HG02840 (cell line): ENCODE results near the gene POLR1B.
"Not testable (repeated sequence)": the region's sequence is repeated elsewhere in the genome, so short reads cannot be mapped to it uniquely, and the experiment has no call there.

Experiments
- ATAC-seq: cut with Tn5 transposase; IDR thresholded peaks from one replicate; pipeline ENCODE4 v1.9.1; 2021; ENCODE audit warnings: mild to moderate bottlenecking, moderate library complexity, moderate number of reproducible peaks; ENCODE audit not compliant: unreplicated experiment, low FRiP score

Gene POLR1B

DNA sequence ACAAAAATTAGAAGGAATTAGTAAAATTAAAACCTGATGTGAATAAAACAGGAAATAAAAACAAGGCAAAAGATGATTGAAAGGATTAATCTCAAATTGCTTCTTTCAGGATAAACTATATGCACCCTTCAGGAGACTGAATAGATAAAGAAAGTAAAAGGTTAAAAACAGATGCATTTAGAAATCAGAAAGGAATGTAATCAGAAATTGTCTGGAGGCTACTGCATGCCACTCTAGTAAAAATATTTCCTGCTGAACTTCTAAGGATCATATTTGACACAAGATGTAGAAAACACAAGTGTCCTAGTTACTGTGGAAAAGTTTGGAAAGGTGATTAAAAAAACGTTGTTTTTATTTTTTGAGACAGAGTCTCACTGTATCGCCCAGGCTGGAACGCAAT lies 58.4 kb downstream of the POLR1B start:
- ATAC-seq = no peak

GRCh38 chr2:112601754-112602153 lies 59.5 kb downstream of the POLR1B start:
- no peak for ATAC-seq

DNA sequence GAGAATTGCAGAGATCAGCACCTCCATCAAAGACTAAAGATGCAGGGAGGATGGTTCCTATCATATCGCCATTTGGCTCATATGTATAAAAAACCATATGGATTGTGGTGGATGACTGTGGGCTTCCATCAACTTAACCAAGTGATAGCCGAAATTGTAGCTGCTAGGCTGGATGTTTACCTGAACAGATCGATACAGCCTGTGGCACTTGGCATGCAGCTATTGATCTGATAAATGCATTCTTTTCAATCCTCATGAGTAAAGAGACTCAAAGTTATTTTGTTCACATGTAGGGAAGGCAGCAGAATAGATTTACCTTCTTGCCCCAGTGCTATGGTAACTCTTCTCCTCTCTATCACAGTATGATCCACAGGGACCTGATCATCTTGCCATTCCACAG lies 60.7 kb downstream of the POLR1B start:
- no peak for ATAC-seq

DNA sequence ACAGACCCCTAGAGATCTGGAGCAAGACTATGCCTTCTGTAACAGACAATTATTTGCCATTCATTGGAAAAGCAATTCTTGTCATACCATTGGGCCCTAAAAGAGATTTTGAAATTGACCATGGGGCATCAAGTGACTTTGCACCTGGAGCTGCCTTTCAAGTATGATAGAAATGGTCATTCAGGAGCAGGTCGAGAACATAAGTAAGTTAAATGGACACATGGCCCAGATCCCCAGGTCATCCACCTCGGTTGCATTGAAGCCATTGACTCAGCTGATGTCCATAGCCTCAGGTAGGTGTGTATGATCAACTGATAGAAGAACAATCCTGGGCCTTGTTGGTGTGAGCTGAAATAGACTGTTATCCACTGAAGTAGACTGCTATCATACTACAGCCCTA lies 61.5 kb downstream of the POLR1B start:
- no peak for ATAC-seq

GRCh38 chr2:112604952-112605351 lies 62.7 kb downstream of the POLR1B start:
- ATAC-seq = no peak

DNA sequence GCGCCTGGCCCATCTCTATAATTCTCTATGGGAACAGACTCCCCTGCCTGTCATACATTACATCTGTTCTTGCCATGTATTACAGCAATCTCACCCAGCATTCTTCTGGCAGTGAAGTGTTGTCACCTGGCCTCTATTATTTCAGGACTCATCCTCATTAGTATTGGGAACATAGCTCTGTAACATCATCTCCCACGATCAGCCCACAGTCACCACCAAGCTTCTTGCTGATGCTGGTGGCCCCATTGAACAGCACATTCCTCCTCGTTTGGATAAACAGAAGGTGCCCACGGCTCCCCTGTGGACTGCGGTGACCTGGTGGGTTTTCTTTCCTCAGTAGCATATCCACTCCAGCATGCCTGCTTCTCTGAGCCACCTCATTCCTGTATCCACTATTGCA lies 63.7 kb downstream of the POLR1B start:
- no peak for ATAC-seq

- ATAC-seq = no peak
Observed at GRCh38 chr2:112606547-112606946, 64.3 kb downstream of the POLR1B start.

DNA sequence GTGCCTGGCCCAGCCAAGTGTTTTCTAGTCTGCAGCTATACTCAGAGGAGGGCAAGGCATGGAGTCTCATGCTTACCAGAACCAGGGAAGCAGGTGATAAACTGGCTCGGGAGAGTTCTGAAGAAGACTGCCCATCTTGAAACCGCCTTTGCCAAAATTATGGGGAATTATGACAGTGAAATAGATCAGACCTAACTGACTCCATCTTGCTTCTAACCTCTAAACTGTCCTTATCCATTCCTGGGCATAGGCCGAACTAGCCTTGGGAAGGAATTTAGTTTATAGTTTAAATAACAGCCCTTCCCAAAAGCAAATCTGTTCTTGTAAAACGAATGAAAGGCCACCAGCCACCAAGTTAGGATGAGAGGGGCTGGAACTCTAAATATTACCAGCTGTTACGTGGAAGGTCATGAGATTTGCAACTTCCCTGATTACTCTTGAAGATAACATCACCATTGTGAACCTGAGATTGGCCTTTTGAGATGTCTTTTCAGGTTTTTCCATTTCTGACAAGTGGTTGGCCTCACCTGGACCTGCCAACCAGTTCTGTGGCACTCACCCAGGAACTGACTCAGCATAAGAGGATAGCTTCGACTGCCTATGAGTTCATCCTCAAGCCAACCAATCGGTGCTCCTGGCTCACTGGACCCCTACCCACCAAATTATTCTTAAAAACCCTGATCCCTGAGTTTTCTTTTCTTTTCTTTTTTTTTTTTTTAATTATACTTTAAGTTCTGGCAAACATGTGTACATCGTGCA lies 65.6 kb downstream of the POLR1B start:
- no peak for ATAC-seq

DNA sequence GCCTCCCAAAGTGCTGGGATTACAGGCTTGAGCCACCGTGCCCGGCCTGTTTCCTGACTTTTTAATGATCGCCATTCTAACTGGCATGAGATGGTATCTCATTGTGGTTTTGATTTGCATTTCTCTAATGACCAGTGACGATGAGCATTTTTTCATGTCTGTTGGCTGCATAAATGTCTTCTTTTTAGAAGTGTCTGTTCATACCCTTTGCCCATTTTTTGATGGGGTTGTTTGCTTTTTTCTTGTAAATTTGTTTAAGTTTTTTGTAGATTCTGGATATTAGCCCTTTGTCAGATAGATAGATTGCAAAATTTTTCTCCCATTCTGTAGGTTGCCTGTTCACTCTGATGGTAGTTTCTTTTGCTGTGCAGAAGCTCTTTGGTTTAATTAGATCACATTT lies 67.1 kb downstream of the POLR1B start:
- not testable (repeated sequence) for ATAC-seq

GRCh38 chr2:112612283-112612682 lies 70.0 kb downstream of the POLR1B start:
- not testable (repeated sequence) for ATAC-seq

- no peak for ATAC-seq
Observed at GRCh38 chr2:112614201-112614840, 72.1 kb downstream of the POLR1B start.

DNA sequence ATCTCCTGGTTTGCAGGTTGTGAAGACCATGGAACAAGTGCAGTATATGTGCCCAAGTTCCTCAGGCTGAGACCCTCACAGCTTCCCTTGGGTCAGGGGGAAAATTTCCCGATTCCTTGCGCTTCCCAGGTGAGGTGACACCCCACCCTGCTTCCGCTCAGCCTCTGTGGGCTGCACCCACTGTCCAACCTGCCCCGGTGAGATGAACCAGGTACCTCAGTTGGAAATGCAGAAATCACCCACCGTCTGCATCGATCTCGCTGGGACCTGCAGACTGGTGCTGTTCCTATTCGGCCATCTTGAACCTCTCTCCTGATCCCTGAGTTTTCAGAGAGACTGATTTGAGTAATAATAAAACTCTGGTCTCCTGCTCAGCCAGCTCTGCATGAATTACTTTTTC lies 72.8 kb downstream of the POLR1B start:
- ATAC-seq = no peak

GRCh38 chr2:112615798-112616197 lies 73.5 kb downstream of the POLR1B start:
- not testable (repeated sequence) for ATAC-seq

DNA sequence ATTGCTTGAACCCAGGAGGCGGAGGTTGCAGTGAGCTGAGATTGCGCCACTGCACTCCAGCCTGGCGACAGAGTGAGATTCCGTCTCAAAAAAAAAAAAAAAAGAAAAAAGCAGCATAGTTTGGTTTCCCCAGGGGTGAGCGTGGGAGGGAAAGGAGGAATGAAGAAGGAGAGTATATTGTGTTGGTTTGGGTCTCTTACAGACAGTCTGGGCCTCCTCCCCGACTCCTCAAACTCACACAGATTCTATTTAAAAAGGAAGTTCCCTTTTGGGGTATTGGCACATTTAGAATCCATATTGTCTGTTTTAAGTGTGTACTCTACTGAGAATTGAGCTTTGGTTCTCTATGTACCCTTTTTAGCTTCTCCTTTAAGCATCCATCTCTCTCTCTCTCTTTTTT lies 76.1 kb downstream of the POLR1B start:
- ATAC-seq = no peak

DNA sequence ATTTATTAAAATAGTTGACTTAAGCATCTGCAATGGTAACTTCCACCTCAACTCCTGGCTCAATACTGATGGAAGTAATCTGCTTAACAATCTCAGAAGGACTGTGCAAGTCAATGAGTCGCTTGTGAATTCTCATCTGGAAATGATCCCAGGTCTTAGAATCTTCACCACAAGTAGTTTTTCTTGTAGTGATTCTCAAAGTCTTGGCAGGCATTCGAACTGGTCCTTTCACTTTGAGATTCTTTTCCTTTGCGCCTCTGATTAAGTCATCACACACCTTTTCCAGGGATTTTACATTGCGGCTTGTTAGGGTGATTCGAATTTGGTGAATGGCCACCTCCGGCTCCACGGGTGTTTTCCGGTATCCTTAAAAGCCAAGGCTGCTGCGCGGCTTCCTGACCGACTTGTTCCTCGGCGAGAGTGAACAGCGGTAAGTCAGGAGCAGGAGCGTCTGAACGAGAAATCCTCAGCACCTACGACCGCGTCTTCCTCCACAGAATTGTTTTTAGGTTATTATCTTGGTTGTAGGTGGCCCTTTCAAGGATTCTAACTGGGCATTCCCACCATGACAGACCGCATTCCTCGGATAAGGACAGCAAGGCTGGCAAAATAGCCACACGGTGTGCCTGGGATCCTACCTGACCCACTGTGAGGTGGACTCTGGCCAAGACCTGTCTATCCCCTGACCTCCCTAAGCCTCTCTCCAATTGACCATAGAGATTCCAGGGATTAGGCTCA lies 79.7 kb downstream of the POLR1B start:
- no peak for ATAC-seq

DNA sequence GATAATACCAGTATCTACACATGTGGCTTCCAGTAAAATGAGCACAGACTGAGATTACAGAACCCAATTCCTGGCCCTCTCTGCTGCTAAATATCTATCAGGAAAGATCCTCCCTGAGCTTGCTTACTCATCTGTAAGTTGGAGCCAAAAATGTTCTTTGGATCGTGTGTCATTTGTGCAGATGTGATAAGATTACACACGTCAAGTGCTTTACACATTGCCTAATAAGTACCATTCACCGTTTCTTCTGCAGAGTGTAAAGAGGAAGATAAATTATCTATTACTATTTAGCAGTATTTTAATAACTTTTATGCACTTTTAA lies 80.2 kb downstream of the POLR1B start:
- no peak for ATAC-seq

DNA sequence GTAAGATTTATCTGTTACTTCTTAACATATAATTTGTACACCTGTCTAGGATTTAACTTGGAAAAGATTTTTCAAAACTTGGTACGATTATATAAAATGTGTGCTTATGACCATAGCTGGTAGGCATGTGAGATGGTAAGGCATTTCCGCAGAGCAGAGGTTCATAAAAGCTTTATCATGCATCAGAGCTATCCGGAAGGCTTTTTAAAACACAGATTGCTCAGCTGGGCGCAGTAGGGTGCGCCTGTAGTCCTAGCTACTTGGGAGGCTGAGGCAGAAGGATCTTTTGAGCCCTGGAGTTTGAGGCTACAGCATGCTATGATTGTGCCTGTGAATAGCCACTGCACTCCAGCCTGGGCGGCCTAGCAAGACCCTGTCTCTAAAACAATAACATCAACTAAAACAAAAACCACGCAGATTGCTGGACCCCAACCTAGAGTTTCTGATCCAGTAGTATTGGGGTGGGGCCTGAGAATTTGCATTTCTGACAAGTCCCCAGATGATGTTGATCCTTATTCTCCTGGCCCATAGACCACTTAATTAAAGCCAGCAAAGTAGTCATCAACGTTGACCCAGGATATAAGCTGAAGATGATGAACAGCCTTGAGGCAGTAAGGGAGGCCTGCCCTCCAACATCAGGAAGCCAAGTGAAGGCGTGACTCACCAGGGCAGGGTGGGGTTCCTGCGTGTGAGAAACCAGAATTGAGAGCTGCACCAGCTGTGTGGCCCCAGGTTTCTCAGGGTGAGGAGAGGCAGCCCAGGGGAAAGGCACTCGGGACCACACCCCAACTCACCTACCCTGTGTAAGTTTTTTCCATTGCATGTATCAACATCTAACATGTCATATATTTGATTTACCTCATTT lies 81.9 kb downstream of the POLR1B start:
- ATAC-seq = no peak

DNA sequence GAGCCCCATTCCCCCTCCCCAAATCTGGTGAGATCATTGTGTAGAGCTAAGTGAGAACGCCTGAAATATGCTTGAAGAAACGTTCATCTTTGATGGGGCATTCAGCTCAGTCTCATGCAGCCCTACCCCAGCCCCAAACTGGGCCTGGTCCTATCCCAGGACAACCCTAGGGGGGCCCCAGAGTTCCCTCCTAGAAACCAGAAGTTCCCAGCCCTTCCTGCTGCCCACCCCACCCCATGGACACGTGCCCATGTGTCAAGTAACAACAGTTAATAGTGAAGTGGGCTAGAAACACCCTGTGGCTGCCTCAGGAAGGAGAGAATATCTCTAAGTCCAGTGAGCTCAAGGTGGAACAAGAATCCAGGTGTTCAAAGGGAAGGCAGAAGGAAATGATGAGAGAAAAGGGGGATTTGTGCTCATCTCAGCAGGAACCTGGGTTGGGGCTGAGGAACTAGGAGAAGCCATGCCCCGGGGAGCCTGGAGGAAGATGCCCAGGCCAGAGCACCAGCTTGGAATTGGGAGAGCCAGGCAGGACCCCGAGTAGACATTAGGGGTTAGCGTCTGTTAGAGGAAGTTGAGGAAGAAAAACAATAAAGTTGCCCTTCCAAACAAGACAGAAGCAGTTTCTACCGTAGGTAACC lies 83.3 kb downstream of the POLR1B start:
- no peak for ATAC-seq

- ATAC-seq = no peak
Observed at GRCh38 chr2:112626604-112627059, 84.4 kb downstream of the POLR1B start.
